IMR-90 (cell line): ENCODE data around the gene ADAM12. TPM values are rescaled to one million over a fixed set of nuclear protein-coding genes. Genes with fewer than 3 reads are reported as not detected.

Experiments
- ATAC-seq: fragments of 200-7000 bp; cut with Tn5 transposase; 2 replicates; pipeline ENCODE4 v1.9.1; 2020; ENCODE audit warnings: low read depth, mild to moderate bottlenecking, moderate library complexity
- BruUV-seq: library from RNA; stranded (reverse); fragments of 400-500 nt; replicated peaks from 2 replicates; lab custom pipeline; 2021; lab: Mats Ljungman, UMichigan
- CTCF ChIA-PET: fragments of 300-600 bp; formaldehyde crosslinking; extraction: SDS; loops from one replicate; lab custom pipeline; 2021; ENCODE audit warnings: antibody characterized with exemption; lab: Yijun Ruan, JAX
- POLR2A ChIA-PET: fragments of 300-600 bp; sonication (Branson Sonifier 250); formaldehyde crosslinking; loops from one replicate; lab custom pipeline; 2022; ENCODE audit warnings: antibody characterized with exemption; ENCODE audit not compliant: unreplicated experiment; lab: Charles Lee
- DNase-seq: peaks from one replicate; pipeline ENCODE4 v3.0.0; 2013
- H2AFZ ChIP-seq: replicated peaks from 2 replicates; pipeline ENCODE3; 2013; ENCODE audit warnings: low read length, mild to moderate bottlenecking; ENCODE audit not compliant: poor library complexity
- H2AK5ac ChIP-seq: 2 replicates; pipeline ENCODE4 v1.6.1; 2013; ENCODE audit warnings: low read depth, low read length, inconsistent platforms
- H2AK9ac ChIP-seq: replicated peaks from 2 replicates; pipeline ENCODE3; 2013; ENCODE audit warnings: mild to moderate bottlenecking, low read depth, low read length, moderate library complexity; ENCODE audit not compliant: poor library complexity
- H2BK120ac ChIP-seq: 2 replicates; pipeline ENCODE4 v1.6.1; 2013; ENCODE audit warnings: low read depth, low read length, inconsistent platforms
- H2BK15ac ChIP-seq: 3 replicates; pipeline ENCODE4 v1.6.1; 2013; ENCODE audit warnings: low read depth, low read length, inconsistent platforms
- H2BK20ac ChIP-seq: 2 replicates; pipeline ENCODE4 v1.6.1; 2013; ENCODE audit warnings: low read depth, mild to moderate bottlenecking, inconsistent platforms, low read length, moderate library complexity
- H2BK5ac ChIP-seq: 2 replicates; pipeline ENCODE4 v1.6.1; 2013; ENCODE audit warnings: mild to moderate bottlenecking, low read depth, low read length, inconsistent platforms; ENCODE audit not compliant: poor library complexity, severe bottlenecking
- H3K14ac ChIP-seq: replicated peaks from 2 replicates; pipeline ENCODE4 v1.6.1; 2013; ENCODE audit warnings: low read depth, low read length, inconsistent platforms
- H3K18ac ChIP-seq: 2 replicates; pipeline ENCODE4 v1.6.1; 2013; ENCODE audit warnings: low read depth, low read length, control low read depth
- H3K23ac ChIP-seq: 2 replicates; pipeline ENCODE4 v1.6.1; 2013; ENCODE audit warnings: low read depth, low read length, inconsistent platforms
- H3K27ac ChIP-seq: 2 replicates; pipeline ENCODE4 v1.5.1; 2013; ENCODE audit warnings: mild to moderate bottlenecking, control low read depth, low read length; ENCODE audit not compliant: insufficient read depth
- H3K27me3 ChIP-seq: 2 replicates; pipeline ENCODE4 v1.6.1; 2013; ENCODE audit warnings: low read length; ENCODE audit not compliant: control insufficient read depth, insufficient read depth
- H3K36me3 ChIP-seq: 2 replicates; pipeline ENCODE4 v1.6.1; 2013; ENCODE audit warnings: low read length, mixed read lengths; ENCODE audit not compliant: control insufficient read depth, insufficient read depth
- H3K4ac ChIP-seq: 2 replicates; pipeline ENCODE4 v1.6.1; 2013; ENCODE audit warnings: low read depth, low read length, inconsistent platforms
- H3K4me1 ChIP-seq: 2 replicates; pipeline ENCODE4 v1.6.1; 2013; ENCODE audit warnings: low read length, mixed read lengths; ENCODE audit not compliant: control insufficient read depth, insufficient read depth
- H3K4me2 ChIP-seq: 2 replicates; pipeline ENCODE4 v1.6.1; 2013; ENCODE audit warnings: low read depth, mild to moderate bottlenecking, control low read depth, low read length, moderate library complexity
- H3K4me3 ChIP-seq: 2 replicates; pipeline ENCODE4 v1.5.1; 2013; ENCODE audit warnings: low read depth, mild to moderate bottlenecking, control low read depth, low read length, moderate library complexity; ENCODE audit not compliant: insufficient read depth
- H3K56ac ChIP-seq: 2 replicates; pipeline ENCODE4 v1.6.1; 2013; ENCODE audit warnings: low read length, inconsistent platforms; ENCODE audit not compliant: insufficient read depth; ENCODE audit errors: extremely low read depth
- H3K79me1 ChIP-seq, 2 experiments: 2 replicates each; pipeline ENCODE4 v1.6.1; 2013; ENCODE audit warnings: low read length in 2 of 2, inconsistent platforms in 1 of 2, low read depth in 1 of 2
- H3K9ac ChIP-seq: 2 replicates; pipeline ENCODE4 v1.6.1; 2013; ENCODE audit warnings: low read depth, low read length, control low read depth
- H3K9me1 ChIP-seq: 2 replicates; pipeline ENCODE4 v1.6.1; 2013; ENCODE audit warnings: low read length, inconsistent platforms; ENCODE audit not compliant: insufficient read depth
- H3K9me3 ChIP-seq: 2 replicates; pipeline ENCODE4 v1.6.1; 2013; ENCODE audit warnings: low read length; ENCODE audit not compliant: control insufficient read depth, insufficient read depth
- H4K20me1 ChIP-seq: 2 replicates; pipeline ENCODE4 v1.6.1; 2013; ENCODE audit warnings: low read length, inconsistent platforms; ENCODE audit not compliant: insufficient read depth
- H4K5ac ChIP-seq: 2 replicates; pipeline ENCODE4 v1.6.1; 2013; ENCODE audit warnings: mild to moderate bottlenecking, low read depth, low read length, control low read depth
- H4K8ac ChIP-seq, 2 experiments: 2 replicates each; pipeline ENCODE4 v1.6.1; 2013; ENCODE audit warnings: low read depth in 2 of 2, low read length in 2 of 2, control low read depth in 1 of 2, inconsistent platforms in 1 of 2
- H4K91ac ChIP-seq: 2 replicates; pipeline ENCODE4 v1.6.1; 2013; ENCODE audit warnings: low read depth, low read length, inconsistent platforms; ENCODE audit not compliant: insufficient read depth
- CEBPB ChIP-seq: IDR thresholded peaks from 2 replicates; pipeline ENCODE4 v1.6.1; 2012; ENCODE audit warnings: low read depth, low read length, improper control_type of control experiment
- MAFK ChIP-seq: IDR thresholded peaks from 2 replicates; pipeline ENCODE4 v1.6.1; 2012; ENCODE audit warnings: low read depth, low read length, improper control_type of control experiment
- MXI1 ChIP-seq: IDR thresholded peaks from 2 replicates; pipeline ENCODE4 v1.6.1; 2012; ENCODE audit warnings: low read depth, mild to moderate bottlenecking, low read length, moderate library complexity, borderline replicate concordance
- RAD21 ChIP-seq: IDR thresholded peaks from 2 replicates; pipeline ENCODE4 v1.6.1; 2012; ENCODE audit warnings: low read length, improper control_type of control experiment
- RFX5 ChIP-seq: IDR thresholded peaks from 2 replicates; pipeline ENCODE4 v1.8.0; 2012; ENCODE audit warnings: low read depth, mild to moderate bottlenecking, low read length, moderate library complexity
- SMC3 ChIP-seq: fragments of 150-350 bp; IDR thresholded peaks from 2 replicates; pipeline ENCODE4 v1.6.1; 2016; ENCODE audit warnings: low read depth, mild to moderate bottlenecking, antibody characterized with exemption, low read length, moderate library complexity
- WGBS, 2 experiments: methylation state at CpG; one replicate each; pipeline versions ENCODE4 v1.1.5 to v1.1.7; 2013; ENCODE audit warnings: missing lambda C conversion rate in 2 of 2; ENCODE audit not compliant: insufficient read length in 1 of 2; ENCODE audit errors: extremely low coverage in 2 of 2; 5-methylcytosine and 5-hydroxymethylcytosine counted together
- dilution Hi-C: fragments of 300-500 bp; cut with HindIII; formaldehyde crosslinking; loops from one replicate; pipeline ENCODE4 v1.14.3; 2018; ENCODE audit warnings: low sequenced_read_pairs; ENCODE audit not compliant: unreplicated experiment
- in situ Hi-C: fragments of 300-500 bp; cut with MboI; formaldehyde crosslinking; loops from 3 replicates; pipeline ENCODE4 v1.14.3; 2019; ENCODE audit warnings: low sequenced_read_pairs, inconsistent platforms, mixed read lengths
- intact Hi-C: fragments of 100-400 bp; cut with micrococcal nuclease; formaldehyde crosslinking; loops from 2 replicates; pipeline ENCODE4 v1.10.0; 2022
- polyA plus RNA-seq, 3 experiments: library from polyadenylated mRNA; depleted of rRNA; stranded (reverse); fragments of >200 nt; gene quantifications; 2 replicates each; pipeline ENCODE4 v1.2.3, GENCODE V29; 2012; ENCODE audit warnings: low replicate concordance in 1 of 3
- total RNA-seq: library from RNA; depleted of rRNA; stranded (reverse); fragments of >200 nt; gene quantifications from 2 replicates; pipeline ENCODE4 v1.2.3, GENCODE V29; 2012
- TF ChIP-seq, protein P1 (sequence below): fragments of 150-350 bp; IDR thresholded peaks from 2 replicates; pipeline ENCODE4 v1.6.1; 2016; ENCODE audit warnings: low read depth, mild to moderate bottlenecking, low read length, moderate library complexity, borderline replicate concordance

Gene ADAM12
- total and polyA plus RNA-seq, 2 of the 4 experiments (the other 2 are of a cell fraction) = 9.6 to 10.2 TPM

DNA sequence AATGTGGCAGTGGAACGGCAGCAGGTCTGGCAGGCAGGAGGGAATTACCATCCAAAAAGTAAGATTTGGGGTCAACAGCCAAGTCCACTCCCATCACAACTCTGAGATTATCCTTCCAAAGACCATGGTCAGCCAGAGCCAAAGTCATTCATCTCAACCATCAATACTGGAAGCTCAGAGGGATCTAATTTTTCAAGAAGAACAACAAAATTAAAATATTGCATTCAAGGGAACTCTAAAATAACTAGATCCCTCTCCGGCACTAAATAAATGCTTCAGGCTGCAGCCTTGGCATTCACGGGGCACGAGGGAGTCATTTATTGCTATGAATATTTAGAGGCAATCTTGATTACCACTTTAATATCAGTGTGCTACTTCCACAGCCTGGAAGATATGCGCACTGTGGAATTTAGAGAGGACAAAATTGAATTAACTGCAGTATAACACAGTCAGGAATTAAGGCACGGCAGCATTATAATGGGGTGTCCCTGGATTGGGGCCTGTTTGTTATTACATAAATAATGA, 102.0 kb downstream of the ADAM12 start:
- no peak overlapping the region for H2BK5ac ChIP-seq
- H2AK9ac ChIP-seq = no peak overlapping the region
- H4K20me1 ChIP-seq = no peaks in the 10 kb centered on the region
- ATAC-seq = no peak
- no peak overlapping the region for H3K23ac ChIP-seq
- ChIA-PET POLR2A (no interaction called here), CTCF (no interaction called here)
- H3K9me1 ChIP-seq = peaks cover 7% of the 10 kb centered on the region
- no peaks in the 10 kb centered on the region for H3K79me1 ChIP-seq
- no peak for DNase-seq
- H3K4me2 ChIP-seq = no peak overlapping the region
- WGBS, 2 experiments = no CpG with 5 or more reads among the region's 6 CpGs
- H4K8ac ChIP-seq = no peak overlapping the region
- H3K4ac ChIP-seq = no peak overlapping the region
- no peak overlapping the region for H3K18ac ChIP-seq
- no peaks in the 10 kb centered on the region for H3K27me3 ChIP-seq
- H3K27ac ChIP-seq = no peak overlapping the region
- no peaks in the 10 kb centered on the region for H3K4me1 ChIP-seq
- no TSS peak for BruUV-seq
- no peak overlapping the region for H3K56ac ChIP-seq
- H2BK20ac ChIP-seq = no peak overlapping the region
- no peak overlapping the region for H3K9ac ChIP-seq
- TF ChIP-seq RAD21 (no peak), CEBPB (no peak), MXI1 (no peak), MAFK (no peak), RFX5 (no peak), SMC3 (no peak)
- TF ChIP-seq, protein P1, sequence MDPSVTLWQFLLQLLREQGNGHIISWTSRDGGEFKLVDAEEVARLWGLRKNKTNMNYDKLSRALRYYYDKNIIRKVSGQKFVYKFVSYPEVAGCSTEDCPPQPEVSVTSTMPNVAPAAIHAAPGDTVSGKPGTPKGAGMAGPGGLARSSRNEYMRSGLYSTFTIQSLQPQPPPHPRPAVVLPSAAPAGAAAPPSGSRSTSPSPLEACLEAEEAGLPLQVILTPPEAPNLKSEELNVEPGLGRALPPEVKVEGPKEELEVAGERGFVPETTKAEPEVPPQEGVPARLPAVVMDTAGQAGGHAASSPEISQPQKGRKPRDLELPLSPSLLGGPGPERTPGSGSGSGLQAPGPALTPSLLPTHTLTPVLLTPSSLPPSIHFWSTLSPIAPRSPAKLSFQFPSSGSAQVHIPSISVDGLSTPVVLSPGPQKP = no peak
- no peak overlapping the region for H2AFZ ChIP-seq
- intact Hi-C loops = no loop called here
- no peak overlapping the region for H3K4me3 ChIP-seq
- H2AK5ac ChIP-seq = no peak overlapping the region
- in situ Hi-C loops = no loop called here
- H3K9me3 ChIP-seq = no peaks in the 10 kb centered on the region
- H2BK15ac ChIP-seq = no peak overlapping the region
- H4K91ac ChIP-seq = no peak overlapping the region
- dilution Hi-C loops = no loop called here
- H4K5ac ChIP-seq = no peak overlapping the region
- H3K14ac ChIP-seq = no peak overlapping the region
- H3K36me3 ChIP-seq = no peaks in the 10 kb centered on the region
- H2BK120ac ChIP-seq = no peak overlapping the region
